Activated CD4-positive, alpha-beta T cell treated with anti-CD3 and anti-CD28 coated beads, Interleukin-2, Interleukin-4, amounts not matched to agents 100 ng/mL and 50 ng/mL, durations not matched to agents 16 hours and 8 hours (primary cell): ENCODE results near the gene CMC2.

Experiments
- DNase-seq: peaks from one replicate; pipeline ENCODE4 v3.0.0-alpha.2; 2020; ENCODE audit warnings: low spot score

The CMC2 gene

GRCh38 chr16:81006813-81007695, at the start of gene CMC2, which contains the start of gene CENPN:
CMC2 (minus strand) TSS chr16:81006885; CDS start chr16:80997394, 9,491 bp downstream.
CENPN (plus strand) TSS chr16:81007214; CDS start chr16:81011940, 4,726 bp downstream.
- peak; percentile 97 for DNase-seq

DNA sequence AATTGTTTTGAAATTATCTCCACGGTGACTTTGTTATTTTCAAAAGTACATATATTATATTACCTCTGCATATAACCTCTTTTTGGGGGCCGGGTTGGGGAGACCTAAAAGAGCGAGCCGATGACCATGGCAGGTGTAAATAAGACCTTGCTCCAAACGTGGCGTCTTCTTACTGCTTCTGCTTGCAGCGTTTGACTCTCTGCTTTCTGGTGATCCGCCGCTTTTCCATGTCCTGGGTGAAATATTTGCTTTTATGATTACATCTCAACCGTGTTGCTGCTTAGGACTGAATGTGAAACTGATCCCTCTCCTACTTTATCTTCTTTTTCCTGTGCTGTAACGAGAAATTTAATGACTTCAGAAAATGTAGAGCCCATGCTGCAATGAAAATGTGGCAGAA, 47.1 kb upstream of the CMC2 start:
- no peak for DNase-seq

DNA sequence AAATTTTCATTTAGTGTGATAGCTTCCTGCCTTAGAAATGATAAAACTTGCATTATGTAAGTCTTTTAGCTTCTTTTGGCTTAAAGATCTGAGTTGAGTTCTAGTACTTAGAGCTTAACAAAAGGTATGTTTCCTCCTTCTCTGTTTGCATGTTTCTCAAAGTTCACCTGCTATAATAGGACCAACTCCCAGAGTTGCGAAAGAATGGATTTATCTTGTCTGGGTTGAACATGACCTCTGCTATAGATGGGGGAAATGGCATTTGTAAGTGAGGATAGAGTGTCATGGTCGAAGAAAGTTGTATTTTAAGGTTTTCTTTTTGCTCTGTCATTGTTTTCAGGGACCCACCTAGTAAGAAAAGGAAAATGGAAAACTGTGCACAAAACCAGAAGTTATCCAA, 36.1 kb upstream of the CMC2 start:
- DNase-seq, result no peak

DNA sequence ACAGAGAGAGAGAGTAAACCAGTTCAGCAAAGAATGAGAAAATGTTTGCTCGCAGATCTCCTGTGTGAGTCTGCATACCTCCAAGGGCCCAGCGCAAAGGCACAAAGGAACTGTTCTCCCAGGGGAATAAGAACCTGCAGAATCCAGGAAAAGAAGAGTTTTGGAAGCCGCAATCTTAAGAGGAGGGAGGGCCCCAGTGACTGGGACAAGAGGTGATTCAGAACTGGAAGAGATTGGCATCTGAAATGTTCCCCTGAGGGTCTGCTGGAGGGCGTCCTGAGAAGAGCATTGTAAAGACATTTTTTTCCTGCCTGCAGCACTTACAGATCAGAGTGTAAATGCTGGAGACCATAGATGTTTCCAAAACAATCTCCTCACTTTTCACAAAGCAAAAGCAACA, 35.0 kb upstream of the CMC2 start:
- DNase-seq, result no peak

DNA sequence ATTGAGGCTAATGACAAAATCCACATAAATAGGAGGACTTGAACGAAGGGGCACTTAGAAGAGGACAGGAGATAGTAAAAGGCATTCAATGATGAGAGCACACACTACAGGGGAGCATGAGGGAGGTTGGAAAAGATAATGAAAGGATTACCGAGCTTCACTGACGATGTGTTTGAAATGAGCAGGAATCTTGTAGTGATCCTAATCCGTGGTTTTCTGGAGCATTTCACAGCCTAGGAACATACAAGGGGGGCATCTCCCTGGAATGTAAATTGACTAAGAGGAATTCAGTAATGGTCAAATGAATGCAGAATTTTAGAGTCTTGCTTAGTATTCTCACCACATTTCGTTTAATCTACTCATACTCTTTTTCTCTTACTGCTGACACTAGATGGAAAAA, 34.2 kb upstream of the CMC2 start:
- DNase-seq, result no peak

GRCh38 chr16:81040131-81040530, 33.4 kb upstream of the CMC2 start:
- no peak for DNase-seq

DNA sequence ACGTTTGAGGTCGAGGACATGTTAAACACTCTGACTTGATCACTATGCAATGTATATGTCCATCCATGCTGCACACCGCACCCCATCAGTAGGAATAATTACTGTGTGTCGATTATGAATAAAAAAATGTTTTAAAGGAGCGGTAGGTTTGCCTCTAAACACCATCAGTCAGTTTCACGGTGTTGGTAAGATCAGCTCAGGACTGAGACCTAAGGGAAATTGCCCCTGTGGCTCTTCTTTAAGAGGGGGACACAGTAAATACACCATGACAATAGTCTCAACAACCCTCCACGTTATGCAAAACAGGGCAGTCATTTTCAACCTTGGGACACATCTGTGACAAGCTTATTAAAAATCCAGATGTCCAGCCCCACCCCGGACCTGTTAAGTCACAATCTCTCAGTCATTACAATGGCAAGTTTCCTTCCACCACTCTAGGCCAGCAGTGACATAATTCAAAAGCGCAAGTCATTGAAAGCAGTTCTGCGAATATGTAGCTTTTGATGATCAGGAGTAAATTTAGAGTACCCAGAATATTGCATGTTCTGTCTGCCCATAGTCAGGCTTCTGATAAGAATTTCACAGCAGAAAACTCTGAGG, 30.2 kb upstream of the CMC2 start:
- peak; percentile 3 for DNase-seq

- DNase-seq, result peak; percentile 30
These were observed 29.5 kb upstream of the CMC2 start for GRCh38 chr16:81035975-81036750.

- peak; percentile 86 for DNase-seq
These were observed 28.8 kb upstream of the CMC2 start, which contains the start of gene ATMIN for GRCh38 chr16:81035398-81035974. ATMIN (plus strand) TSS chr16:81035842; CDS start chr16:81035871, 29 bp downstream.

DNA sequence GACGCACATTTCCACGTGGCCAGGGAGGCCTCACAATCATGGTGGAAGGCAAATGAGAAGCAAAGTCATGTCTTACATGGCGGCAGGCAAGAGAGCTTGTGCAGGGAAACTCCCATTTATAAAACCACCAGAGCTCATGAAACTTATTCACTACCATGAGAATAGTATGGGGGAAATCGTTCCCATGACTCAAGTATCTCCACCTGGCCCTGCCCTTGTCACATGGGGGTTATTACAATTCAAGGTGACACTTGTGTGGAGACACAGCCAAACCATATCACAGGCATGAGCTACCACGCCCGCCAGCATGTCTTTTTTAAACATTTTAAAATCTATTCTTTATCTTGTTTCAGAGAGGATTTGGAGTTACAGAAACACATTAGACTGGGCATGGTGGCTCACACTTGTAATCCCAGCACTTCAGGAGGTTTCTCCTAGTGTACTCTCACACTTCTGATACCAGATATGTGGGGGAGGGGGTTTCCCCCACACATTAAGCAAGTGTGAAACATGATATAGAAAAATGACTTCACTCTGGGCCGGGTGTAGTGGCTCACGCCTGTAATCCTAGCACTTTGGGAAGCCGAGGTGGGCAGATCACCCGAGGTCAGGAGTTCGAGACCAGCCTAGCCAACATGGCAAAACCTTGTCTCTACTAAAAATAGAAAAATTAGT, 23.4 kb upstream of the CMC2 start:
- DNase-seq, result no peak

DNA sequence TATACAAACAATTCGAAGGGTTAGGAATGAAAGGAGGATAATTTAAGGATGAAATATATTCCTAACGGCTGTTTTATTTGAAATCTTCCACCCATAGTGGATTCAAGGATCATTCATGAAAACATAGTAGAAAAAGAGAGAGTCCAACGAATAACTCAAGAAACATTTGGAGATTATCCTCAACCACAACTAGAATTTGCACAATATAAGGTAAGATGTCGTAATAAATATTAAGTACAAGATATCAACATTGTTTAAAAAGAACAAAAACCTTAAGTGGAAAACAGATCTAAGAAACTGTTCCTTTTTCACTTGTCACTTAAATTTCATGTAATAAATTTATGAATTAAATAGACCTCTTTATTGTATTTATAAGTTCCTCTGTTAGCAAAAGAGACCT, 19.7 kb upstream of the CMC2 start:
- DNase-seq, result no peak

DNA sequence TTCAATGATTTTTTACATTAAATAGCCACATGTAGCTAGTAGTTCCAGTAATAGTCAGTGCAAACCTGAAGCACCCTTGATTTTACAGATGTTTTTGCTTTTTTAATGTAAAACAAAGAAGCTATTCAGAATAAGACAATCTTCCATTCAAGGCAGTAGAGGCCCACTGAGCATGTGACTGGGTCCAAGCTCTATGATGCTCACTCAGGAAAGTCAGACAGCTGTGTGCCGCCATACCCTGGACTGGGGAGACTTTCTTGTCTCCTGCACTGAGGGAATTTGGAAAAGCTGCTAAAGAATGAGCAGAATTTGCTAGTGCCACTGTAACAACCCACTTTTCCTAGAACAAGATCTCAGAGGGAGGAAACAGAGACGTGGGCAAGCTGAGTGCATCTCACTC, 11.8 kb upstream of the CMC2 start:
- no peak for DNase-seq

GRCh38 chr16:81014672-81015071, 8.0 kb upstream of the CMC2 start:
- DNase-seq, result no peak

DNA sequence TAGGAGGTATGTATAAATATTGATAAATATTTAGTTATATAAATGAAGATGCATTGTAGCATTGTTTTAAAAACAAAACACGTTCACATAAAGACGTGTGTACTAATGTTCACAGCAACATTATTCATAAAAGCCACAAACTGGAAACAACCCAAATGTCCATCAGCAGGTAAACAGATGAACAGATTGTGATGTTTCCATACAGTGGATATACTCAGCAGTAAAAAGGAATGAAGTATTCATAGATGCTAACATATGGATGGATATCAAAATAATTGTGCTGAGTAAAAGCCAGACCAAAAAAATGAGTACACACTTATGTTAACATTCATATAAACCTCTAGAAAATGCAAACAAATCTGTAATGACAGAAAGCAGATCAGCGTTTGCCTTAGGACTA, 6.3 kb upstream of the CMC2 start:
- DNase-seq, result no peak

GRCh38 chr16:81008505-81008789, 1.8 kb upstream of the CMC2 start:
- no peak for DNase-seq

GRCh38 chr16:81006211-81006812, 373 bp downstream of the CMC2 start:
- DNase-seq, result peak; percentile 65

- no peak for DNase-seq
These were observed 999 bp downstream of the CMC2 start for GRCh38 chr16:81005610-81006161.

GRCh38 chr16:81004646-81005353, 1.9 kb downstream of the CMC2 start:
- DNase-seq, result peak; percentile 71

GRCh38 chr16:81003610-81004460, 2.9 kb downstream of the CMC2 start:
- DNase-seq, result peak; percentile 25

- DNase-seq, result no peak
These were observed 3.6 kb downstream of the CMC2 start for GRCh38 chr16:81003064-81003463.
